Measurements from ENCODE around the gene LRRC3. TPM values are rescaled to one million over a fixed set of nuclear protein-coding genes. Genes with fewer than 3 reads are reported as not detected.

LRRC3 gene
- total RNA-seq, 1 donor from 2014 or later = 1.7 TPM

Small RNAs within 50 kb of the gene (small RNA-seq; reads per million reads assigned to genes)
- not detected for gene RF00285 (ENCODE audit: low replicate concordance)

Other genes starting within 250 kb of the LRRC3 start
- gene ICOSLG, start 214.6 kb upstream of the LRRC3 start, total RNA-seq = 3.5 TPM
- not detected for gene DNMT3L, start 193.6 kb upstream of the LRRC3 start, total RNA-seq
- gene AIRE, start 169.6 kb upstream of the LRRC3 start, total RNA-seq = 0.30 TPM
- gene PFKL, start 155.5 kb upstream of the LRRC3 start, total RNA-seq = 85.3 TPM
- gene CFAP410, start 116.1 kb upstream of the LRRC3 start, total RNA-seq = 13.0 TPM
- gene TRPM2, start 101.9 kb upstream of the LRRC3 start, total RNA-seq = 1.8 TPM
- 0.30 TPM for gene KRTAP10-1, start 84.7 kb downstream of the LRRC3 start, total RNA-seq
- gene KRTAP10-2, start 96.0 kb downstream of the LRRC3 start, total RNA-seq = 0.30 TPM
- not detected for gene KRTAP10-3, start 103.3 kb downstream of the LRRC3 start, total RNA-seq
- gene KRTAP10-4, start 118.2 kb downstream of the LRRC3 start, total RNA-seq = 0.39 TPM
- not detected for gene KRTAP10-5, start 125.1 kb downstream of the LRRC3 start, total RNA-seq
- not detected for gene KRTAP10-6, start 137.0 kb downstream of the LRRC3 start, total RNA-seq
- 0.99 TPM for gene KRTAP10-7, start 145.1 kb downstream of the LRRC3 start, total RNA-seq
- gene KRTAP10-8, start 156.6 kb downstream of the LRRC3 start, total RNA-seq = not detected
- gene KRTAP10-9, start 171.6 kb downstream of the LRRC3 start, total RNA-seq = 0.20 TPM
- gene KRTAP10-10, start 181.8 kb downstream of the LRRC3 start, total RNA-seq = 0.49 TPM
- 0.69 TPM for gene KRTAP10-11, start 190.9 kb downstream of the LRRC3 start, total RNA-seq
- not detected for gene KRTAP12-4, start 199.1 kb downstream of the LRRC3 start, total RNA-seq
- not detected for gene KRTAP12-3, start 202.4 kb downstream of the LRRC3 start, total RNA-seq
- gene KRTAP12-2, start 211.4 kb downstream of the LRRC3 start, total RNA-seq = 1.5 TPM
- 2.0 TPM for gene KRTAP12-1, start 226.7 kb downstream of the LRRC3 start, total RNA-seq
- not detected for gene KRTAP10-12, start 241.7 kb downstream of the LRRC3 start, total RNA-seq

Measured in skin of body (tissue), 2 donors.